Astrocyte of the cerebellum (primary cell): ENCODE data around the gene CALM1.

Experiments used
- DNase-seq: peaks from one replicate; pipeline ENCODE4 v3.0.0-alpha.2; 2011; ENCODE audit warnings: low read depth
- H3K4me3 ChIP-seq: 2 replicates; pipeline ENCODE4 v1.5.1; 2011; ENCODE audit warnings: mild to moderate bottlenecking, low read depth, low read length, moderate library complexity
- in situ Hi-C: cut with HindIII; loops from 2 replicates; pipeline ENCODE4 v1.10.0; 2017; ENCODE audit warnings: low sequenced_read_pairs
- TF ChIP-seq, protein P1 (sequence below): IDR thresholded peaks from 2 replicates; pipeline ENCODE4 v1.5.1; 2012; ENCODE audit warnings: low read length, low read depth, moderate library complexity, mild to moderate bottlenecking; ENCODE audit errors: missing control alignments

The CALM1 gene

DNA sequence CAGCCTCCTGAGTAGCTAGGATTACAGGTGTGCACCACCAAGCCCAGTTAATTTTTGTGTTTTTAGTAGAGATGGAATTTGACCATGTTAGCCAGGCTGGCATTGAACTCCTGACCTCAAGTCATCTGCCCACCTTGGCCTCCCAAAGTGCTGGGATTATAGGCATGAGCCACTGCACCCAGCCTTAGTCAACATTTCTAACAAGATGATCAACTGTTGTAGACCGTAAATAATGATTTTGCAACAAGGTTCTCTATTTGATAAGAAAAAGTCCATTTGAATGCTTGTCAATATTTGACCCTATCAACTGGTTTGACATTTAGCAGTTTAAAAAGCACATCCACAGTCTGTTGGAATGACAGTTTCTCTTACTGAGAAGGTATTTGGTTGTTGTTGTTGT, 39.9 kb upstream of the CALM1 start:
- TF ChIP-seq, protein P1, sequence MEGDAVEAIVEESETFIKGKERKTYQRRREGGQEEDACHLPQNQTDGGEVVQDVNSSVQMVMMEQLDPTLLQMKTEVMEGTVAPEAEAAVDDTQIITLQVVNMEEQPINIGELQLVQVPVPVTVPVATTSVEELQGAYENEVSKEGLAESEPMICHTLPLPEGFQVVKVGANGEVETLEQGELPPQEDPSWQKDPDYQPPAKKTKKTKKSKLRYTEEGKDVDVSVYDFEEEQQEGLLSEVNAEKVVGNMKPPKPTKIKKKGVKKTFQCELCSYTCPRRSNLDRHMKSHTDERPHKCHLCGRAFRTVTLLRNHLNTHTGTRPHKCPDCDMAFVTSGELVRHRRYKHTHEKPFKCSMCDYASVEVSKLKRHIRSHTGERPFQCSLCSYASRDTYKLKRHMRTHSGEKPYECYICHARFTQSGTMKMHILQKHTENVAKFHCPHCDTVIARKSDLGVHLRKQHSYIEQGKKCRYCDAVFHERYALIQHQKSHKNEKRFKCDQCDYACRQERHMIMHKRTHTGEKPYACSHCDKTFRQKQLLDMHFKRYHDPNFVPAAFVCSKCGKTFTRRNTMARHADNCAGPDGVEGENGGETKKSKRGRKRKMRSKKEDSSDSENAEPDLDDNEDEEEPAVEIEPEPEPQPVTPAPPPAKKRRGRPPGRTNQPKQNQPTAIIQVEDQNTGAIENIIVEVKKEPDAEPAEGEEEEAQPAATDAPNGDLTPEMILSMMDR, result no peak
- H3K4me3 ChIP-seq, result no peak overlapping the region
- no peak for DNase-seq
- in situ Hi-C loops, result no loop called here

DNA sequence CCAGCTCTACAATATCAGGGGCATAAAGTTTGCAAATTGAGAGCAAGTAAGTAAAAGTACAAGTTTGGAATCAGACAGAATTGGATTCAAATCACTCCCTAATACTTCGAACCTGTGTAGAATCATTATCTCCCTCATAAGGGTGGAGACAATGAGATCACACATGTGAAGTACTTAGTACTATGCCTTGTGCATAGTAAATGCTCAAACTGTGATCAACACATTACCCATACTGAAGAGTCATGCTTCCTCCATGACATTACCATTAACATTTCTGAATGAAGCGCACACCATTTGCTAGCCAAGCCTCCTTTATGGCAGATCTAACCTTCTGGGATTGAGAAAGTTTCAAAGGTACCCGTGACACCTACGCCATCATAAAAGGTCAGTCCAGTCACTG, 38.5 kb upstream of the CALM1 start:
- TF ChIP-seq, protein P1, result no peak
- in situ Hi-C loops, result no loop called here
- H3K4me3 ChIP-seq, result no peak overlapping the region
- no peak for DNase-seq

DNA sequence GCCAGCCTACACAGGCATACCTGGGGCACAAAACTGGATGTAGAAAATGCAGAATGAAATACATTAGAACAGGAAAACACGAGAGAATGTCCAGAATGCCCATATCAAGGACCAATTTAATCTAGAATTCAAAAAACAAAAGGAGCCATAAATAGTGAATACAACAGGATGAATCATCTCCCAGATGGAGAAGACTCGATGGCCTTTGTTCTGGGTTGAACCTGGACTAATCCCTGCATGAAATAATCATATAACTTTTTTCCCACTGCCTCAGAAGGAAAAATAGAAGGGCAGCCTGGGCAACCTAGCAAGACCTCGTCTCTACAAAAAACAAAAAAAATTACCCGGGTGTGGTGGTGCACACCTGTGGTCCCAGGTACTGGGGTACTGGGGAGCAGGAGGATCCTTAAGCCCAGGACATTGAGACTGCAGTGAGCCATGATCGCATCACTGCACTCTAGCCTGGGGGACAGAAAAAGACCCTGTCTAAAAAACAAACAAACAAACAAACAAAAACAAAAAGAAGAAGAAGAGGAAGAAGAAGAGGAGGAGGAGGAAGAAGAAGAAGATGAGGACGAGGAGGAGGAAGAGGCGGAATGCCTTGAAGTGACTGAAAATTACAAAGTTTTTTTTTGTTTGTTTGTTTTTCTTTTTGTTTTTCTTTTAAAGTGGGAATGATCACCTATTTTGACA, 34.8 kb upstream of the CALM1 start:
- in situ Hi-C loops, result no loop called here
- DNase-seq, result no peak
- no peak overlapping the region for H3K4me3 ChIP-seq
- TF ChIP-seq, protein P1, result no peak

DNA sequence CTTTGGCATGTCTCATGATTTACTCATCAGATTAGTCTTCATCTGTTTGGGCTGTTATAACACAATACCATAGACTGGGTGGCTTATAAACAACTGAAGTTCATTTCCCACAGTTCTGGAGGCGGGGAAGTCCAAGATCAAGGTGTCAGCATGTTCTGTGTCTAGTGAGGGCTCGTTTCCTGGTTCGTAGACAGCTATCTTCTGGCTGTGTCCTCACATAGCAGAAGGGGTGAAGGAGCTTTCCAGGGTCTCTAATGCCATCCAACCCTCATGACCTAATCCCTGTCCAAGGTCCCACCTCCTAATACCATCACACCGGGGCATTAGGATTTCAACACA, 34.3 kb upstream of the CALM1 start:
- H3K4me3 ChIP-seq, result no peak overlapping the region
- DNase-seq, result no peak
- TF ChIP-seq, protein P1, result no peak
- in situ Hi-C loops, result no loop called here

DNA sequence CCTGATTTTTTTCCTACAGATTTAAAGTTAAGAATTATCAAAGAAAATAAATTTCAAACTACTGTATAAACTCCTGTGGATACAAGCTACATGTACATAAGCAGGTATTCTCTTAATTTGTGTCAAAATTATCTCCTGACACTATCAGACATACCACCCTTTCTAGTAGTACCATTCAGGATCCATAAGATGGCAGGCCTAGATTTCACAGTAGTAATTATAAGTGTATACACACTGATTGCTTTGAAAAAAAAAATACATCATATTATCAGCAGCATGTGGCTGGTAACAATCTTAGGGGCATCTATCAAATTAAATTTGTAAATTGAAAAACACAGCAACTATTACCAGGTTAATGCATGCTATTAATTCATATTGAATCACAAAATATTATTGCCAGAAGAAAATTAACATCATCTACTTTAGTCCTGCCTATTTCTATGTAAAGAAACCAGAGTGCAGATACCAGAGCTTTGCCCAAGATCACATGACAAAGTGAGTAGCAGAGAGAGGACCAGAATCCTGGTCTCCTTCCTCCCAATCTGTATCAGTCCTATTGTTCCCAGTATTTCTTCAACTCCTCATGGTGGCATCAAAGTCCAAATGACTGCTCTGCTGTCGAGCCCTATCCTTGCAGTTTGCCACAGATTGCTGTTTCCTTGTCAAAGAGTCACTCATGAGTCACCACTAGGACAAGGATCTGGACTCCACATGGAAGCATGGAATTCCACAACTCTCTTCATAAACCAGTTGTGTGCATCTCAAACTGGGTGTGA, 27.7 kb upstream of the CALM1 start:
- DNase-seq, result no peak
- in situ Hi-C loops, result no loop called here

DNA sequence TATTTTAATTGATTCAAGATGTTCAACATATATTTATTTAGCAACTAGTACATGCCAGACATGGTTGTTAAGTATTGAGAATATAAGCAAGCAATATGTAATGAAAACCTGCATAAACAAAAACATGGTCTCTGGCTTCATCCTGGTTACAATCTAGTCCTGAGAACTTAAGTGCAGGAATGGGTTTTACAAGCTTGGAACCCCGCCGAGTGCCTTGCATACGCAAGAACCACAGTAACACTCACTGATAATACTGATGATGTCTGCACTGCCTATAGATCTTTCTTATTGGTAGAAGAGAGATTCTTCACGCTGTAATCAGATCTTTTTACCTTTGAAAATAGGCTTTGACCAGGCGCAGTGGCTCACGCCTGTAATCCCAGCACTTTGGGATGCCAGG, 22.9 kb upstream of the CALM1 start:
- TF ChIP-seq, protein P1, result no peak
- no peak overlapping the region for H3K4me3 ChIP-seq
- in situ Hi-C loops, result no loop called here
- DNase-seq, result no peak

More for the DNA sequence above, 27.7 kb upstream of the CALM1 start:
- TF ChIP-seq, protein P1, result no peak
- no peak overlapping the region for H3K4me3 ChIP-seq
